Natural killer cell treated with Interleukin-12 subunit alpha and Interleukin-12 subunit beta and Interleukin-15 and Interleukin-18, amount 100 ng/mL, for 72 hours (primary cell): ENCODE measurements around the gene CABLES2. TPM values are rescaled to one million over a fixed set of nuclear protein-coding genes. Genes with fewer than 3 reads are reported as not detected.
A peak's percentile ranks its signal among the peaks of the same experiment; 100 is the strongest.

Experiments
- ATAC-seq, 2 donors: fragments of 150-1000 bp; cut with Tn5 transposase in 1 of 2; sonication (Bioruptor Pico), chemical (Tn5 transposase) in 1 of 2; 2 replicates each; pipeline ENCODE4 v1.10.0; 2021
- DNase-seq: peaks from one replicate; pipeline ENCODE4 v3.0.0; 2022; ENCODE audit warnings: low spot score
- H3K27ac Mint-ChIP-seq, 2 donors: 1 replicate in 1 of 2; 2 replicates in 1 of 2; pipeline ENCODE4 v1.8.0; 2022; ENCODE audit warnings: mixed read lengths in 2 of 2, mild to moderate bottlenecking in 1 of 2, moderate library complexity in 1 of 2
- H3K27me3 Mint-ChIP-seq, 2 donors: 1 replicate in 1 of 2; 2 replicates in 1 of 2; pipeline ENCODE4 v1.8.0; 2022; ENCODE audit warnings: mixed read lengths in 2 of 2
- H3K36me3 Mint-ChIP-seq: one replicate; pipeline ENCODE4 v1.8.0; 2022; ENCODE audit warnings: mixed read lengths
- H3K4me1 Mint-ChIP-seq, 2 donors: 1 replicate in 1 of 2; 2 replicates in 1 of 2; pipeline ENCODE4 v1.8.0; 2022; ENCODE audit warnings: low read depth in 2 of 2, mixed read lengths in 2 of 2, mild to moderate bottlenecking in 1 of 2
- H3K4me3 Mint-ChIP-seq: one replicate; pipeline ENCODE4 v1.8.0; 2022; ENCODE audit warnings: mixed read lengths
- H3K9me3 Mint-ChIP-seq: 2 replicates; pipeline ENCODE4 v1.8.0; 2022; ENCODE audit warnings: mixed read lengths
- total RNA-seq, 2 donors: library from RNA; stranded (reverse); gene quantifications; one replicate each; pipeline ENCODE4 v1.2.3, GENCODE V29; 2022

The CABLES2 gene
- total RNA-seq, 2 donors from 2014 or later, result 9.4 to 9.5 TPM

- no peak for DNase-seq
- Mint-ChIP-seq H3K9me3 (no peaks in the 10 kb centered on the region), H3K4me3 (peak overlapping the region; percentile 93), H3K27ac (peak overlapping the region; percentile 33 to 77), H3K4me1 (peaks cover 35 to 45% of the 10 kb centered on the region in 2 donors), H3K27me3 (no peaks in the 10 kb centered on the region), H3K36me3 (peaks cover 19% of the 10 kb centered on the region)
- ATAC-seq, result no peak
These were observed 18.1 kb downstream of the CABLES2 start for GRCh38 chr20:62388839-62389600.

- peaks cover 38 to 49% of the 10 kb centered on the region in 2 donors for H3K4me1 Mint-ChIP-seq
- peak overlapping the region; percentile 77 to 88 for H3K27ac Mint-ChIP-seq
- H3K27me3 Mint-ChIP-seq, result no peaks in the 10 kb centered on the region
- peak overlapping the region; percentile 93 for H3K4me3 Mint-ChIP-seq
- peaks cover 19% of the 10 kb centered on the region for H3K36me3 Mint-ChIP-seq
- DNase-seq (no peak), ATAC-seq (no peak)
- no peaks in the 10 kb centered on the region for H3K9me3 Mint-ChIP-seq
These were observed 19.0 kb downstream of the CABLES2 start for GRCh38 chr20:62387933-62388635.

- H3K27ac Mint-ChIP-seq, result peak overlapping the region; percentile 77 to 88
- peak overlapping the region; percentile 93 for H3K4me3 Mint-ChIP-seq
- peaks cover 42 to 49% of the 10 kb centered on the region in 2 donors for H3K4me1 Mint-ChIP-seq
- H3K36me3 Mint-ChIP-seq, result peaks cover 19% of the 10 kb centered on the region
- no peaks in the 10 kb centered on the region for H3K9me3 Mint-ChIP-seq
- no peaks in the 10 kb centered on the region for H3K27me3 Mint-ChIP-seq
- ATAC-seq (no peak), DNase-seq (no peak)
These were observed 19.7 kb downstream of the CABLES2 start for GRCh38 chr20:62387219-62387913.

GRCh38 chr20:62386383-62387218, 20.5 kb downstream of the CABLES2 start, which contains the start of gene RPS21:
Gene RPS21, plus strand, starts transcription at chr20:62387103. Its CDS starts 236 bp downstream, at chr20:62387339.
- DNase-seq (peak; percentile 95), ATAC-seq (peak; percentile 95 to 98)
- Mint-ChIP-seq H3K4me1 (peaks cover 47 to 57% of the 10 kb centered on the region in 2 donors), H3K36me3 (peaks cover 27% of the 10 kb centered on the region), H3K4me3 (peak within 1 kb of the TSS; percentile 93), H3K9me3 (peaks cover 5% of the 10 kb centered on the region), H3K27ac (peak within 1 kb of the TSS; percentile 77 to 88), H3K27me3 (no peaks in the 10 kb centered on the region)

DNA sequence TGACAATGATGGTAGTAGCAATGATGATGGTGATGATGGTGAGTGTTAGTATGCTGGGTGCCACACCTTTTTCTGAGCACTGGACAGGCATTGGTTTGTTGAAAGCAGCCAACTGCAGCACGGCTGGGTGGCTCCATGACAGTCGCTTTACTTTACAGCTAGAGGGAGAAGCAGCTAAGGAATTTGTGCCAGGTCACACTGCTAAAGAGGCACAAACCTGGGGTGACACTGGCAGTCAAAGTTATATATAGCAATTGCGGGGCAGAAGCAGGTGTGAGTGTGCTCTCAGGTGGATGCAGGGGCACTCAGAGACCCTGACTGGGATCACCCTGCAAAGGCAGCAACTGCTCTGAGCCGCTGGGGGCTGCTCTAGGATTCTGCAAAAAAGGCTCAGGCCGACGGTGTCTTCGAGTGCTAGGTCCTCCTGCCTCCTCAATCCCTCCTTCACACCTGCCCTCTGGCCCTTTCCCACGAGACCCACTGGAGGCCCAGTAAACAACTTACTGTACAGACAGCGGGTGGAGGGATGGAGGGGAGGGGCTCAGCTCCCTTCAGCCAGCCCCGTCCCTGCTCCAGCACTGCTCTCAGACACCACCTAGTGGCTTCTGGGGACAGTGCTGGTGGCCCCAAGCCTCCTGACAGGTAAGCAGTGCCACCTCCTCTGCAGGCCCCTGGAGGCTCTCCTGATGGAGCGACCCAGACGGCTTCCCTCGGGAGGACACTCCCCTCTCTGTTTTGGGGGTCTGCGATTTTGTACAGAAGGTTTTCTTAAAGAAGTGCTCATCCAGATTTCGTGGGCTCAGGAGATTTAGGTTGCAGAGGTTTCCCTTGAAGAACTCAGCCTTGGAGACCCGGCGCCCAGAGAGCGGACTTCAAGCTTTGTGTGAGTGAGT, 24.5 kb downstream of the CABLES2 start:
- no peak overlapping the region for H3K27ac Mint-ChIP-seq
- ATAC-seq, result peak; percentile 59 to 68
- peaks cover 24 to 31% of the 10 kb centered on the region in 2 donors for H3K4me1 Mint-ChIP-seq
- H3K36me3 Mint-ChIP-seq, result peaks cover 10% of the 10 kb centered on the region
- peak; percentile 74 for DNase-seq
- H3K4me3 Mint-ChIP-seq, result no peak overlapping the region
- H3K9me3 Mint-ChIP-seq, result peaks cover 5% of the 10 kb centered on the region
- no peaks in the 10 kb centered on the region for H3K27me3 Mint-ChIP-seq

GRCh38 chr20:62381842-62382241, 25.2 kb downstream of the CABLES2 start:
- Mint-ChIP-seq H3K4me3 (no peak overlapping the region), H3K27ac (no peak overlapping the region), H3K4me1 (peaks cover 23 to 27% of the 10 kb centered on the region in 2 donors), H3K27me3 (no peaks in the 10 kb centered on the region), H3K9me3 (peaks cover 5% of the 10 kb centered on the region), H3K36me3 (peaks cover 9% of the 10 kb centered on the region)
- ATAC-seq, result no peak
- DNase-seq, result no peak

DNA sequence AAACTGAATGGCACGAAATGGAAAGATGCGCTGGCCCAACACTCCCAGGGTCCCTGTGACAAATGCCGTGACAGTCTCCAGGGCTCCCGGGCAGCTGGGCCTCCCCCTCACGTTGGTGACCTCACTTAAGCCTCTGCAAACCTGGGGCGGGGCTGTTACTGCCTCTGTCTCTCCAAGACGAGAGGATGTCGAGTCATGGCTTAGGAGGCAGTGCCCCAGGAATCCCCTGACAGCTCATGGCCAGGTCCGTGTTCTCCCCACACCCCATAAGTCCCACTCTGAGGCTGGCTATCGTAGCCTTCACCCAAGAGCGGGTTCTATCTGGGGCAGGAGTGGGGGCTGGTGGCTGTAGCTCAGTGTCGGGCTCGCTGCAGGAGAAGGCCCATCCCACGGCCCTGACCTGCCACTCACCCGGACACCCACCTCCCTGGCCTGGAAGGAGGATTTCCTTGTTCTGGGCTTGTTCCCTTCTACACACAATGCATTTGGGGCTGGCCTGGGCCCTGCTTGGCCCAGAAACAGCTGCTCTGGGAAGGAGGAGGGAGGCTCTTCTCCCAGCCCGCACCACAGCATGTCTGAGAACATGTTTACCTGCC, 25.8 kb downstream of the CABLES2 start:
- no peak for ATAC-seq
- peaks cover 9% of the 10 kb centered on the region for H3K36me3 Mint-ChIP-seq
- no peak for DNase-seq
- H3K4me1 Mint-ChIP-seq, result peaks cover 23 to 27% of the 10 kb centered on the region in 2 donors
- H3K27ac Mint-ChIP-seq, result no peak overlapping the region
- H3K4me3 Mint-ChIP-seq, result no peak overlapping the region
- H3K27me3 Mint-ChIP-seq, result no peaks in the 10 kb centered on the region
- peaks cover 5% of the 10 kb centered on the region for H3K9me3 Mint-ChIP-seq

DNA sequence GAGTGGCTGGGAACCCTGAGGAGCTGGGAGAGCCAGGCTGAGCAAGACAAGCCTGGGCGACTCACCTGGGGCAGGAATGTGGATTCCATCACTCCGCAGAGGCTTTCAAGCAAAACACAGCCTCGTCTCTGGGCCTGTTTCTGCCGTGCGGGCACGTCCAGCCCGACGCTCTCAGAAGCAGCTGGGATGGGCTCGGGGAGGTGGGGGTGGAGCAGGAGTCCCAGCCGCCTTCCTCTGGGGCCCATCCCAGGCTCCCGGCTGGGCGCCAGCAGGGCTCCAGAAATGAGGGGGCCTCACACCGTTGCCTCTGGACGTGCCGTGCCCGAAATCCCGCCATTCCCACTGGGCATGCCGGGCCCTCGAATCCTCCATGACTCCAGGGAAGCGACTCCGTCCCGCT, 28.9 kb downstream of the CABLES2 start:
- Mint-ChIP-seq H3K4me3 (no peak overlapping the region), H3K9me3 (peaks cover 5% of the 10 kb centered on the region), H3K27me3 (peaks cover under 1 to 5% of the 10 kb centered on the region in 2 donors), H3K36me3 (peaks cover 9% of the 10 kb centered on the region), H3K27ac (no peak overlapping the region), H3K4me1 (peaks cover 8 to 9% of the 10 kb centered on the region in 2 donors)
- DNase-seq, result no peak
- no peak for ATAC-seq

GRCh38 chr20:62377615-62378178, 29.4 kb downstream of the CABLES2 start:
- peak in 1 of 2 donors; percentile 17 for ATAC-seq
- peaks cover 6 to 10% of the 10 kb centered on the region in 2 donors for H3K27me3 Mint-ChIP-seq
- peaks cover 7 to 8% of the 10 kb centered on the region in 2 donors for H3K4me1 Mint-ChIP-seq
- no peak overlapping the region for H3K4me3 Mint-ChIP-seq
- peaks cover 5% of the 10 kb centered on the region for H3K9me3 Mint-ChIP-seq
- DNase-seq, result no peak
- H3K36me3 Mint-ChIP-seq, result peaks cover 9% of the 10 kb centered on the region
- no peak overlapping the region for H3K27ac Mint-ChIP-seq

GRCh38 chr20:62377064-62377461, 30.0 kb downstream of the CABLES2 start:
- H3K27ac Mint-ChIP-seq, result no peak overlapping the region
- peaks cover 4% of the 10 kb centered on the region for H3K9me3 Mint-ChIP-seq
- DNase-seq, result no peak
- peaks cover 4 to 5% of the 10 kb centered on the region in 2 donors for H3K4me1 Mint-ChIP-seq
- no peak for ATAC-seq
- H3K36me3 Mint-ChIP-seq, result peaks cover 6% of the 10 kb centered on the region
- peaks cover 8 to 10% of the 10 kb centered on the region in 2 donors for H3K27me3 Mint-ChIP-seq
- no peak overlapping the region for H3K4me3 Mint-ChIP-seq

- ATAC-seq (no peak), DNase-seq (no peak)
- Mint-ChIP-seq H3K27me3 (peaks cover 8 to 10% of the 10 kb centered on the region in 2 donors), H3K27ac (no peak overlapping the region), H3K36me3 (no peaks in the 10 kb centered on the region), H3K9me3 (no peaks in the 10 kb centered on the region), H3K4me3 (no peak overlapping the region), H3K4me1 (no peaks in the 10 kb centered on the region)
These were observed 30.7 kb downstream of the CABLES2 start for GRCh38 chr20:62376112-62377063.
